Nephron progenitor cell (in vitro differentiated cells): ENCODE results near the gene PRCC.

ENCODE experiments used
- DNase-seq: peaks from one replicate; pipeline ENCODE4 v3.0.0; 2021
- H3K27ac Mint-ChIP-seq: 2 replicates; pipeline ENCODE4 v1.8.0; 2021; ENCODE audit warnings: mild to moderate bottlenecking, moderate library complexity, mixed read lengths
- H3K27me3 Mint-ChIP-seq: 2 replicates; pipeline ENCODE4 v1.8.0; 2021; ENCODE audit warnings: mild to moderate bottlenecking, low read depth, mixed read lengths; ENCODE audit not compliant: poor library complexity
- H3K36me3 Mint-ChIP-seq: 2 replicates; pipeline ENCODE4 v1.8.0; 2021; ENCODE audit warnings: low read depth, mixed read lengths
- H3K4me1 Mint-ChIP-seq: 2 replicates; pipeline ENCODE4 v1.8.0; 2021; ENCODE audit warnings: mixed read lengths
- H3K4me3 Mint-ChIP-seq: 2 replicates; pipeline ENCODE4 v1.8.0; 2021; ENCODE audit warnings: mild to moderate bottlenecking, moderate library complexity, mixed read lengths
- H3K9me3 Mint-ChIP-seq: 2 replicates; pipeline ENCODE4 v1.8.0; 2021; ENCODE audit warnings: mild to moderate bottlenecking, moderate library complexity, mixed read lengths
- TF ChIP-seq, protein P1 (sequence below): fragments of 200-600 bp; sonication (generic); IDR thresholded peaks from 2 replicates; pipeline ENCODE4 v1.5.0; 2021; ENCODE audit warnings: antibody characterized with exemption

The PRCC gene

GRCh38 chr1:156809711-156810366, 42.5 kb downstream of the PRCC start:
- peaks cover 82% of the 10 kb centered on the region for H3K4me1 Mint-ChIP-seq
- no peaks in the 10 kb centered on the region for H3K9me3 Mint-ChIP-seq
- H3K4me3 Mint-ChIP-seq = peak overlapping the region; percentile 41
- H3K36me3 Mint-ChIP-seq = peaks cover 15% of the 10 kb centered on the region
- no peak overlapping the region for H3K27ac Mint-ChIP-seq
- TF ChIP-seq, protein P1, sequence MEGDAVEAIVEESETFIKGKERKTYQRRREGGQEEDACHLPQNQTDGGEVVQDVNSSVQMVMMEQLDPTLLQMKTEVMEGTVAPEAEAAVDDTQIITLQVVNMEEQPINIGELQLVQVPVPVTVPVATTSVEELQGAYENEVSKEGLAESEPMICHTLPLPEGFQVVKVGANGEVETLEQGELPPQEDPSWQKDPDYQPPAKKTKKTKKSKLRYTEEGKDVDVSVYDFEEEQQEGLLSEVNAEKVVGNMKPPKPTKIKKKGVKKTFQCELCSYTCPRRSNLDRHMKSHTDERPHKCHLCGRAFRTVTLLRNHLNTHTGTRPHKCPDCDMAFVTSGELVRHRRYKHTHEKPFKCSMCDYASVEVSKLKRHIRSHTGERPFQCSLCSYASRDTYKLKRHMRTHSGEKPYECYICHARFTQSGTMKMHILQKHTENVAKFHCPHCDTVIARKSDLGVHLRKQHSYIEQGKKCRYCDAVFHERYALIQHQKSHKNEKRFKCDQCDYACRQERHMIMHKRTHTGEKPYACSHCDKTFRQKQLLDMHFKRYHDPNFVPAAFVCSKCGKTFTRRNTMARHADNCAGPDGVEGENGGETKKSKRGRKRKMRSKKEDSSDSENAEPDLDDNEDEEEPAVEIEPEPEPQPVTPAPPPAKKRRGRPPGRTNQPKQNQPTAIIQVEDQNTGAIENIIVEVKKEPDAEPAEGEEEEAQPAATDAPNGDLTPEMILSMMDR = no peak
- H3K27me3 Mint-ChIP-seq = peaks cover 21% of the 10 kb centered on the region
- DNase-seq = no peak

DNA sequence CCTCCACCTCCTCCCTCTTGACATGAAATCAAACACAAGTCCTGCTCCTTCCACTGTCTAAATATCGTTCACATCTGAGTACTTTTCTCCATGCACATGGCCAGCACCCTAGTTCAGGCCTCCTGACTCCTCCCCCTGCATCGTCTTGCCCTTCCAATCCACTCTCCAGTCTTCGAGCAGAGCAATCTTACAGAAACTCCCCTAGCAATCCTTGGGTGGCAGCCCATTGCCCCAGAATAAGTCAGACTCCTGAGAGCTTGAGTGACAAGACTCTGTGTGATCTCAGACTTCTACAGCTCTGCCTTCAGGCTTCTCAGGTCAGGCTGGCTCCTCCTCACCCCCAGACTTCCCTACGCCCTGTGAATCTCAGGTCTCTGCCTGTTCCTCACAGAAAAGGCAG, 43.8 kb downstream of the PRCC start:
- Mint-ChIP-seq H3K4me1 (peaks cover 85% of the 10 kb centered on the region), H3K36me3 (peaks cover 15% of the 10 kb centered on the region), H3K27me3 (peaks cover 24% of the 10 kb centered on the region), H3K27ac (peak overlapping the region; percentile 79), H3K4me3 (peak overlapping the region; percentile 39), H3K9me3 (no peaks in the 10 kb centered on the region)
- TF ChIP-seq, protein P1 = no peak
- DNase-seq = no peak

DNA sequence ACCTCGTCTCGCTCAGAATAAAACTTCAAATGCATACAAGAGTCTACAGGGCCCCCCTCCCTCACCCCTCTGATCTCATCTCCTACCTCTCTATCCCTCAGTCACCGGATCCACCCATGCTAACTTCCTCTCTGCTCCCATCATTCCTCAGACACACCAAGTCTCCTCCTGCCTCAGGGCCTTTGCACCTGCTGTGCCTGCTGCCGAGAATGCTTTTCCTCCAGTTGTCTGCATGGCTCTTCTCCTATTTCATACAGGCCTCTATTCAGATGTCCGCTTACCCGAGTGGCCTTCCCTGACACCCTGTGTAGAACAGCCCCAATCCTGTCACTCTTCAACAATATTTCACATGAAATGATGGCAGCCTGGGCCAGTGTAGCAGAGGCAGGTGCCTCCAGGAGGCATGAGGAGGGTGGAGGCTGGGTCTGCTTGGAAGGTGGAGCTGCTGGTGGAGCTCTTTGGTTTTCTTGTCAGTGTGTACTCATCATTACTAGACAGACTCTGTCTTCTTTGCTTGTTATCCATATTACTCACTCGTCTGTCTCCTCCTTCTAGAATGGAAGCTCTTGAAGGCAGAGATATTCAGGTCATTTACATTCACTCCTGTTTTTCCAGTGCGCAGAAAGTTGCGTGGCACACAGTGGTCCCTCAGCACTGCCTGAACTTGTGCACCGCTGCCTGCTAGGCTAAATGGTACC, 45.1 kb downstream of the PRCC start:
- H3K4me3 Mint-ChIP-seq = peak overlapping the region; percentile 75
- DNase-seq = no peak
- TF ChIP-seq, protein P1 = no peak
- H3K27ac Mint-ChIP-seq = peak overlapping the region; percentile 79
- peaks cover 80% of the 10 kb centered on the region for H3K4me1 Mint-ChIP-seq
- H3K27me3 Mint-ChIP-seq = peaks cover 33% of the 10 kb centered on the region
- no peaks in the 10 kb centered on the region for H3K9me3 Mint-ChIP-seq
- H3K36me3 Mint-ChIP-seq = peaks cover 9% of the 10 kb centered on the region

GRCh38 chr1:156813298-156813697, 46.0 kb downstream of the PRCC start:
- peaks cover 72% of the 10 kb centered on the region for H3K4me1 Mint-ChIP-seq
- peak overlapping the region; percentile 75 for H3K4me3 Mint-ChIP-seq
- no peaks in the 10 kb centered on the region for H3K9me3 Mint-ChIP-seq
- peaks cover 5% of the 10 kb centered on the region for H3K36me3 Mint-ChIP-seq
- TF ChIP-seq, protein P1 = no peak
- peaks cover 36% of the 10 kb centered on the region for H3K27me3 Mint-ChIP-seq
- DNase-seq = no peak
- H3K27ac Mint-ChIP-seq = no peak overlapping the region

DNA sequence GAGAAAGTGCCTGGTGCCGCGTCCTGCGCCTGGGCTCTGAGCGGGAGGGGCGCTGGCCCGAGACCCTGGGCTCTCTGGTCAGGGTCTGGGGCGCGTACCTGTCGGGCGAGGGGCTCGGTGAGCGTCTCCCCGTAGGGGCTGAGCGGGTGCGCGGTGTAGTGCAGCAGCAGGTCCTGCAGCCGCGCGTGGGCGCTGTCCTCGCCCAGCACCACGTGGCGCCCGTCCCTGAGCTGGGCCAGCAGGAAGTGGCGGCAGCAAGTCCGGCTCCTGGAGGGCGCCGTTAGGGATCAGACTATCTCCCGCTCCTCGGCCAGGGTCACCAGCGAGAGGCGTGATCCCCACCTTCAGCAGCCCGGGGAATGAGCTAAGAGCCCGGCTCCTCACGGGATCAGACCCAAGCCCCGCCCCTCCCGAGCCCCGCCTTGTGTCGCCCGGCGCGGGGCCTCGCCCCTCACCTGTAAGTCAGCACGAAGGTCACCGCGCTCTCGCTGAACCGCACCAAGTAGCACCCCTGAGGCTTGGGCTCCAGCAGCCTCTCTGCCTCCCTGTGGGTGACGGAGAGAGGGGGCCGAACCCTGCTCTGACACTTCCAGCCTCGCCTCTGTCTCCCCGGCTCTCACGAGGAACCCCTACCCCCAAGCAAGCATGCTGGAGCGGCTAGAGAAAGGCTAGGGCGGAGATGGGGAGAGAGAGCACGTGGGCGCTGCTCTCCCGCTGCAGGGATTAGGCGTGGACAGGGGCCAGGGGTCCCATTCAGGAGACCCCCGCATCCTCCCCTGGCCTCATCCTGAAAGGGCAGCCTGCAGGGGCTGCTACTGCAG, 46.6 kb downstream of the PRCC start:
- Mint-ChIP-seq H3K27ac (no peak overlapping the region), H3K9me3 (no peaks in the 10 kb centered on the region), H3K4me3 (peak overlapping the region; percentile 75), H3K36me3 (peaks cover 5% of the 10 kb centered on the region), H3K27me3 (peaks cover 42% of the 10 kb centered on the region), H3K4me1 (peaks cover 66% of the 10 kb centered on the region)
- peak; percentile 65 for DNase-seq
- TF ChIP-seq, protein P1 = peak; percentile 40
